Activated effector memory CD4-positive, alpha-beta T cell treated with anti-CD3 and anti-CD28 coated beads, Interleukin-2, amount 50 U/mL, for 16 hours (primary cell): Measurements from ENCODE around the gene PSMB7.

Source experiments
- DNase-seq: peaks from one replicate; pipeline ENCODE4 v3.0.0-alpha.2; 2020

PSMB7 gene

DNA sequence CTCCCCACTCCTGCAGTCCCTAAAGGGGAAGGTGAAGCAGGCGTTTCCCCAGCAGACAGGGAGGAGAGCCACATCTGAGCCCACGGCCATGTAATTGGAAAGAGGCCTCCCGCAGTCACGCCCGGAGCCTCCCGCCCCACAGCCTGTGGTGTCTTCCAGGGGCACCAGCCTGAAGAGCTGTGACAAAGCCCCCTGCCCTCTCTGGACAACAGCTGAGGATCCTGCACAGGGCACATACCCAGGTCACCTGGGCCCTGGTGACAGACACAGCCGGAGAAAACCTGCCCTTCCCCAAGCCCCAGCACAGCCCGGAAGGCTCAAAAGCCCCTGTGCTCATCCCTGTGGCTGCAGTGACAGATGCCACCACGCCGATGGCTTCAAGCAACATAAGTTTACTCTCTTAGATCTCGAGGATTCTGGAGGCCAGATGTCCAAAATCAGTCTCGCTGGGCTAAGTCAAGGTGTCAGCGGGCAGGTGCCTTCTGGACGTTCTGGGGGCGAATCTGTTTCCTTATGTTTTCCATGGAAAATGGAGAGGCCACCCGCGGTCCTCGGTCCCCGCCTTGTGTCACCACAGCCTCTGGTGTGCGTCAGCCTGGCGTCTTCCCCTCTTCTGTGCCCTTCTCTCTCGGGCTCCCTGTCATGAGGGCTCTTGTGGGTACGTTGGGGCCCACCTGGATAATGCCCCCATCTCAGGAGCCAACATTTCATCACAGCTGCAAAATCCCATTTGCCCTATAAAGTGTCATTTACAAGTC is 71.5 kb downstream of the PSMB7 start:
- no peak for DNase-seq

DNA sequence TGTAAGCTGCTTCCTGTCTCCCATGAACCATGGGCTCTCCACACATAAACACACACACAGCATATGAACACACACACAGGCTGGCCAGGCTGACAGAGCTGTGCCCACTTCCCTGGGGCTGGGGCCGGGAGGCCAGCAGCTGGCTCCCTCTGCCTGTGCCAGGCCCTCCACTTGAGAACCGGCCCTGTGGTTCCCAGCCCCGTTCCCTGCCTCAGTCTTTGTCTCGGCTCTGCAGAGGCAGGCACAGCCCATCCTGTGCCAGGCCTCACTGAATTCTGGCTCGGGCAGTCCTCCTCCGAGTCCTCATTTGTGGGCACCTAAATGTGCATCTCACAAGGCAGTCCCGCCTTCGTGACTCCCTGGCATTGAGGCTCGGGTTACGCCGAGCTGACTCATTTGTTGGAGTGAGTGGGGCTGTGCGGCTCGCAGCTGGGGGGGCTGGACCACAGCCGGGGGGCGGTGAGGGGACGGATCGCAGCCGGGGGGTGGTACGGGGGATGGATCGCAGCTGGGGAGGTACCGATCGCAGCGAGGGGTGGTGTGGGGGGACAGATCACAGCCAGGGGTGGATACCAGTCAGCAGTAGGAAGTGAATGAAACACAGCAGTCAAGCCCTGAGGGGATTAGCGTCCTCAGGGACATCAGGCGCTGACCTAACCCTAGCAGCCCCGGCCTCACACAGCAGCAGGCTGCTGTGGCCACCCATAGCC is 72.3 kb downstream of the PSMB7 start:
- no peak for DNase-seq

DNA sequence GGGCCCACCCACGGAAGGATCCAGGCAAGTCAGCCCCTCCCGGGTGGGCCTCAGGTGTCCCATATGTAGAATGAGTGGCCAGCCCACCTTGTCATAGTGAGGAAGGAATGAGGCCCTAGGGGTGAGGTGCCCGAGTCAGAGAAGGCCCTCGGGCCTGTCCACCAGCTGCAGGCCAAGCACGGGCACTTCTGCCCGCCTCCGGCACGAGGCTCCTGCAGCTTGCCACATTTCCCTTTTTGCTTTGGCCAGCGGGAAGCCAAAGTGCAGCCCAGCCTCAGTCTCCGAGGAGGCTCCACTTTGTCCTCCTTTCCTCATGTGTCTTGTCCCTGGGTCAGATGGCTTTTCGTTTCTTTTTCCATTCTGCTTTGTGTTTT is 72.9 kb downstream of the PSMB7 start:
- DNase-seq = no peak

DNA sequence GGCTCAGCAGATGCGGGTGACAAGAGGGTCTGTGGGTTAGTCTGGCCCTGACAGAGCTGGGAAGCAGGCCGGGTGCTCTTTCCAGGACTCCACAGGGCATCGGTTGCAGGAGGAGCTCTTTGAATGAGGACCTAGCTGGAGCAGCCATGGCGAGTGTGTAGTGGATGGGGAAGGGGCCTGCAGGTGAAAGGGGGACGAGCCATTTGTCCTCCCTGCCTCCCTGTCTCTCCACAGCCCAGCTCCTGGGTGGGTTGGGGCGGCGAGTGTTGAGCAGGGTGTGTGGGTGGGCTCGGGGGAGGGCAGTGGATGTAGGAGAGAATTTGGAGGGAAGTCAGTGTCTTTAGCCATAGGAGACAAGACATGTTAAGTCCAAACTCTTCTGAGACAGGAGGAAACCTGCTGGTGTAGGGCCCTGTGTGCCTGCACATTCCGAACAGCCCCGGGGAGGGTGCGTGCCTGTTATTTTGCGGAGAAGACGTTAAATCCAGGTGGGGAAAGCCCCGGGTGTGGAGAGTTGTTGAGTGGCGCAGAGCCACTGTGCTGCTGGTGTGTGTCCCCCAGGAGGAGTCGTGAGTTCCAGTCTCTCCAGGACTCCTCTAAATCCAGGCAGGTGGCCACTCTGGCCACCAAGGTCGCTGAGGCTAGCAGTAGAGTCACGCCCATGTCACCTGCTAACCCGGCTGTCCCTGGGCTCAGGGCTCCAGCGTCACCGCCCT is 73.6 kb downstream of the PSMB7 start:
- DNase-seq = no peak

DNA sequence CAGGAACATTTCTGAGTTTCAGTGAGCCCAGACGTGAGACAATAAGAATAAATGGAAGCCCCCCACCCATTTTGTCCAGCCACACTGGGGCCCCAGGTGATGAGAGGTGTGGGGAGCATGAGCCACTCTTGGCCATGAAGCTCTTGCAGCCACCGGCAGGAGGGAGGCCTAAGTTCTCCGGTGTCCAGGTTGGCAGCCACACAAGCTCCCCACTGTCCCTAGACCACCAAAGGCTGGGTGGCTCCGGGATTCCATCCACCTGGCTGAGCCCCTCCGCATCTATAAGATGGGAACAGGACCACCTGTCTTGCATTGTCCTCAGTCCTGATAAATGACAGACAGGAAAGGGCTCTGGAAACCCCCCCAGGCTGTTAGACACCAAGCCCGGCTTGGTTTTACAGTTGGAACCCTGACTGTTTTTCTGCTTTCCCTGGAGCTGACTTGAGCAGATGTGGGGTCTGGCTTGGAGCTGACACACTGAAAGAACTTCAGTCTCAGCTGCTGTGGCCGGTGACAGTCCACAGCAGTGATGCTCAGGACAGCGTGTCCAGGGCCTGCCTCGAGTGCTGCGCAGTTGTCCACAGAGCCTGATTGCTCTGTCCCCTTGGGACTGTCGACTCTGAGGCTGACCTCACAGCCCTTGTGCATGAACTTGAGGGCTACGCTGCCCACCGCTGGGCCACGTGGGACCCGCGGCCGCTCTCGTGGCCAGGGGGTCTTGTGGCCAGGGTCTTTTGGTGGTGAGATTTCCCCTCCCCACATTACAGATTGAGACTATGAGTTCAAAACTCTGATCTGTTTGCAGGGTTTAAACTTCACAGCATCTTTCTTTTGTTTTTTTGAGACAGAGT is 74.8 kb downstream of the PSMB7 start:
- no peak for DNase-seq

DNA sequence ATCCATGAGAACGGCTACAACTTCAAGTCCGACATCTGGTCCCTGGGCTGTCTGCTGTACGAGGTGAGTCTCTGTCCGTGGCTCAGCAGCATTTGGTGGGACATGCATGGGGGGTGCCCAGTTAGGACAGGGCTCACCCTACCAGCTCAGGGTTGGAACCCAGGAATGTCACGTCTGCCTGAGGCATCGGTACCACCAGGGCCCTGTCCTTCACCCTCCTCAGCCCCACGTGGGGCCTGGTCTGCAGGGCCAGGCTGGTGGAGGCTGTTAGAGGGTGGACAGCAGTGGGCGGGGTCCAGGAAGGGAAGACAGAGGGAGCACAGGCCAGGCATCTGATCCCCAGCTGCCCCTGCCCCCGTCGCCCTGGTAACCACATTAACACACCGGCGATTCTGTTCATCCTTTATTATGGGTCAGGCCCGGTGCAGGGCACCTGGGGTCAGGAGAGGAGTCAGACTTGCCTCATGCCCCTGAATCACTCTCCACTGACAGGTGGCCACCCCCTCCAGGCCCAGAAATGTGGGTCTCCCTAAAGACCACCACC is 75.6 kb downstream of the PSMB7 start:
- no peak for DNase-seq

DNA sequence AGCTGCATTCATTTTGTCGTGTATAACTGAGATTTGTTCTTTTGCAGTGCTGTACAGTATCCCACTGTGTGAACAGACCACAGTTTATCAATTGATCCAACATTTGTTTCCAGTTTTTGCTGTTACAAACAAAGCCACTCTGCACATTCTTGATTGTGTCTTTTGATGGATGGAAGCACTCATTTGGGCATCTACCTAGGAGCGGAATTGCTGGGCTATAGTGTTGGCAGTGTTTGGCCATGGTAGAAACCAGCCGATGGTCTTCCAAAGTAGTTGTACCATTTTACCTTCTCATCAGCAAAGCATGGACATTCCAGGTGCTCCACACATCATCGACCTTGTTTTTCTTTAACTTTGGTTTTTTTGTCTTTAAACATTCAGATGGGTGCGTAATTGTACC is 77.7 kb downstream of the PSMB7 start:
- no peak for DNase-seq

DNA sequence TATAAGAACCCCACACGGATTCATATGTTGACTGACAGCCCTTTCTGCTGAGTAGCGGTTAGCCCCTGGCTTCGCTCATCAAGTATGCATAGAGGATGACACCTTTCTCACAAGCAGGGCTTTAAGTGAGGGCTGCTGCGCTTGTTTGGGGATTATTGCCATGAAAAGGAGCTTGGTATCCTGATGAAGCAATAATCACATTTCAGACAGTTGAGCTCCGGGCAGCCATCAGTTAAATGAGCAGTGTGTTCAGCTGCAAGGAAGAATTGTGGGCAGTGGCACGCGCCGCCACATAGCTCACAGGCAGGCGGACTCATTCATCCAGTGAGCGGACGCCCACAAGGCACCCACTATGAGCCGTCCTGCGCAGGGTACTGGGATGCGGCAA is 79.9 kb downstream of the PSMB7 start:
- DNase-seq = no peak

DNA sequence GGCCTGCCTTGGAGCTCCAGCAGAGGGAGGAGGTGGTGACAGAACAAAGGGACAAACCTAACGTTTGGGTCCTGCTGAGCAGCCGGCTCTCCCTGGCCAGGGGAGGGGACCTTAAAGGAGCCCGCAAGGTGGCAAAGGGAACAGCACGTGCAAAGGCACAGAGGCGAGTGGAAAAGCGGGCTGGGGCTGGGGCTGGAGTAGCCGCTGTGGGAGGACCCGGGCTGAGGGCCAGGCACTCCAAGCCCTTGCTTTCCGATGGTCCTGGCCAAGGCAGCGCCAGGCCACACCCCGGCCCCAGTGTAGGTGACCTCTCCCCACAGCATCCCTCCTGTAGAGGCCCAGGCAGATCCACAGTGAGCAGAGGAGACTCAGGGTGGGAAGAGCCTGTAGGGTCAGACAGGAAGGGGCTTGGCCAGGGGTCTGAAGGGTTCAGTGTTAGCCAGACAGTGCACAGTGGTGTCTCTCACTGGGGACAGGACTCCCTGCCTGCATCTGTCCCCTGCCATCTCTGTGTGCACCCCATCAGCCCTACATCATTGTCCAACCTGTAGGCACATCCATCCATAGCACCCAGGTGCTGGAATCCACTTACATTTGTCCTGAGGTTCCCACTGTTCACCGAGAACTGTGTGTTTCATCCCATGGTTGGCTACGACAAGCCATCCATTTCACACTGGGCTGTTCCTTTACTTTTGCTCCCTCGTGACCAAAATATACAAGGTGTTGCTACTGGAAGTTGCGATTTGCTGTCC is 80.5 kb downstream of the PSMB7 start:
- DNase-seq = no peak

DNA sequence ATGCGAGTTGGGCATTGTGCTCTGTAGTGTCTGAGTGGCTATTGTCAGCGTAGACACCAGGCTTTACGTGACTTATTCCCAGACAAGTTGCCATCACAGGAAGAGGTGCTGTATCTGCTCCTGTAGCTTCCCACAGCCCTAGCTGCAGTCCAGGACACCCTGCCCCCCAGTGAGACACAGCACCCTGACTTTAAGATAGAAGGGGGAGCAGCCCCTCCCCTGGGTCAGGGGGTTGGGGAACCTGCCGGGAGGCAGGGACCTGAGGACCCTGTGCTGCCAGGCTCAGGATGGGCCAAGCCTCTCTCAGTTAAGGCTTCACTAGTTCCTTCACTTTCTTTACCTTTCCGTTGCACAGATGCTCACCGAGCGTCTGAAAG is 82.1 kb downstream of the PSMB7 start:
- no peak for DNase-seq

DNA sequence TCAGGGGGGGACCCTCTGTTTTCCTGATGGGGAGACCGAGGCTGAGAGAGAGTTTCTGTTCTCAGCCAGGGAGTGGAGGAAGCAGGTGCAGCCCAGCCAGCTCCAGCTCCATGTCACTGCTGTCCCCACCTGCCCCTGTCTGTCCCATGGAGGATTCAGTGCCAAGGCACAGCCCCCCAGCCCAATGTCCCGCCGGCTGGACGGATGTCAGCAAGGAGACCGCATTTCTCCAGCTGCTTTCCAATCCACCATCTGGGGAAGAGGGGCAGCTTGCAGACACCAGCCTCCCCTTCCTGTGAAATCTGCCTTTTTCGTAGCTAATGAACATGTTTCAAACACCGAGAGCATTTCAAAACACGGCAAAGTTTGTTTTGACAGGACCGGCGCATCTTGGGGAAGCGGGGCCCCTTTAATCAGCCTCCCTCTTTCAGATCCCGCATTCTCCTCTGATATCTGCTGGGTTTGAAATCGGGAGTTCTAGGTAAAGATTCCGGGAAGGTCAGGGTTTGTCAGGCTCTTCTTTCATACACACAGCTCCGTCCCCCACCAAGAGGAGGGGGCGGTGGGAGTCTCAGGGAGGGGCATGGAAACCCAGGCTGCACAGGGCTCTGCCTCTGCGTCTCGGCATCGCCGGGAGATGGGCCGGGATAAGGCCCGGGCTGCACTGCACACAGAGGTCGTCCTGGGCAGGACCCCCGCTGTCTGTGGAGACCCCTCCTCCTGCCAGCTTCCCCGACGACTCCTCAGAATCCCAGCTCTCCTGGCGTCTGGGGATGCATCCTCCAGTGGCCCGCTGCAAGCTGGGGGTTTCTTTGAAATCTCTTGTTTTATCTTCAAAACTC is 82.7 kb downstream of the PSMB7 start:
- DNase-seq = no peak

DNA sequence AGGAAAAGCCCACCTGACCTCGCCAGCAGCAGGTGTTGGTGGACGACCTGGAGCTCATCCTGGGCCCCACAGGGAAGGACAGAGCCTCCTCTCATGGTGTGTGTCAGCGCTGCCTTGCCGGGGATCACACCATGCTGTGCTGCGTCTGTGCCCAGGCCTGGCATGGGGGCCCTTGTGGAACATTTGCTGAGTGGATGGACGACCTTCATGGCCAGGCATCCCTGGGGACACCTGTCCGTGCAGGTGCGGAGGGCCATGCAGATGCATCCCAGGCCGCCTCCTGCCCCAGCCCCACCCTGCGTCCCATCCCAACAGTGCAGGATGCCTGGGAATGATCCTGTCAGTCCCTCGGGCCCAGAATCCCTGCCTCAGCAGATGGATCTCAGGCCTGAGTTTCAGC is 83.7 kb downstream of the PSMB7 start:
- DNase-seq = no peak

DNA sequence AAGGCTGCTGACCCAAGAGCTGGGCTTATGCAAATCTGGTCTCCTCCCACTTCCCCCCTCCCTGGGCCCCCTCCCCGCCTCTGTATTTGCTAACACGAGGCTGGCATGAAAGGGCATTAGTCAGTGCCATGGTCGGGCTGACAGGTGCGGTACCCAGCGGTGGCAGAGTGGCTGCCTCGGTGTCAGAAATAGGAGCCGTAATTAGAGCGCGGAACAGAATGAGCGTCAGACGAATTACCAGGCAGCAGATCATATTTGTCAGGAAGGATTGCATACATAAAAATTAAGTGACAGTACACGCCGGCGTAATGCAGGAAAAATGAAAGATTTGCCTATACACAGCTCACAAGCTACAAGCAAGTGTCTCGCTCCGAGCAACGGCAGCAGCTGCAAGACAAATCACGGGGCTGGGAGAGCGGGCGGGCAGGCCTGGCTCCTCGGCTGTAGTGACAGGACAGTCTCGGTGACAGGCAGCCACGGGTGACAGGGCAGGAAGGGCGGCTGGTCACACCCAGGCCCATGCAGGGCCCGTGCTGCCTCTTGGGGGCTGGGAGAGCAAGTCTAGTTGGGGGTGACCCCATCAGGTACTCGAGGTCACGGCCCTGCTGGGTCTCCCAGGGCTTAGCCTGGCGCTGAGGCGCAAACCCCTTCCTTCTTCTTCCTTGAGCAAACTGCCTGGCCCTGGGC is 85.1 kb downstream of the PSMB7 start:
- DNase-seq = no peak

DNA sequence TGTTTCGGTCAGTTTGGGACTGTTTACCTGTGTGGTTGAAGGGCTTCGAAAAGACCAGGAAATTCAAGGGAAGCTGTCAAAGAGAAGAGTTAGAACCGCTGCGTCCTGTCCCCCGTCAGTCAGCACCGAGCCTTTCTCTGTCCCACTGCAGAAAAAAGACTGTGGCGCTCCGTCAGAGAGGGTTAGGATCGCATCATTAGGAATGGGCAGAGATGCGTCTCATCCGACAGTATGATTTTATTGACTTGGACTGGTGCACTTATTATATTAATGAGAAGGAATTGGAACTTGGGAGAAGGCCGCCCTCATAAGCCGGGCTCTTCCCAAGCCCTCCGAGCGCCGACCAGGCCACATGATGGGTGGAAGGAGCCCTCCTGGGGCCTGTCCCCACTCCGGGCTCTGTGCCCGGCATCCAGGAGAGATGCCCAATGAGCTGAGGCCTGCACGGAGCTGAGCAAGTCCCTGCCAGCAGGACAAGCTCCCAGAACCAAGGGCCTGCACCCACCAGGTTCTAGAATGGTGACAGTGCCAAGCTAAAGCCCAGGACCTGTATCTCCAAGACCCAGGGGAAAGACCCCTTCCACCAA is 85.9 kb downstream of the PSMB7 start:
- DNase-seq = no peak

DNA sequence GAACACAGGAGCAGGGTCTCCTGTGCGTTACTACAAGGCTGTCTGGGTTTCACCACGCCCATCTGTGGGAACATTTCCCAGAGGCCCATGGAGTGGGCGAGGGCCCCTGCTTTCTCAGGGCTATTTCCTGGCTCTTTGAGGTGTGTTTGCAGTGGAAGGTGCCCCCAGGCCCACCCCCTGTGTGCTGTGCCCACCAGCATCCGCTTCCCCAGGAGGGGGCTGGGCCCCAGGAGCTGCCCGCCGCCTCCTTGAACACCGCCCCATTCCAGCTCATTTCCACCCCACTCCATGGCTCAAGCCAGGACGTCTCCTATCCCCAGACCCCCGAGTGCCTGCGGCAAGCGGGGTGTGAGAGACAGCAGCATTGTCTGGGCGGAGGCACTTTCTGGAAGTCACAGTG is 87.0 kb downstream of the PSMB7 start:
- DNase-seq = no peak

DNA sequence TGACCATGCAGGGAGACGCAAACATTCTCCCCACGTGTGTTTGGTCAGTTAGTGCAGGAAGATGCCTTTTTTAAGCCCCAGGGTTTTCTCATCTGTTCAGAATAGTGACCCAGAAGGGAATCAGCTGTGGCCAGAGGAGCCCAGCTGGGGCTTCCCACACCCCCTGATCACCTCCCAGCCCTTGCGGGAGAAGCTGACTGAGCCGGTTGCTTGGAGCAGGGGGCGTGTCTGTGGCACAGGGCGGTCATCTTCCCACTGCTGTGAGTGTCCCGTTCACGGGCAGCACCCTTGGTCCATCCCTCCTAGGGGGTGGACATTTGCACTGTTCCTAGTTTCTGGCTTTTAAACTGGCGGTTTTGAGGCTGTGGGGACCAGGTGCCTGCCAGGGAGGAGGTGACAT is 87.8 kb downstream of the PSMB7 start:
- DNase-seq = no peak

DNA sequence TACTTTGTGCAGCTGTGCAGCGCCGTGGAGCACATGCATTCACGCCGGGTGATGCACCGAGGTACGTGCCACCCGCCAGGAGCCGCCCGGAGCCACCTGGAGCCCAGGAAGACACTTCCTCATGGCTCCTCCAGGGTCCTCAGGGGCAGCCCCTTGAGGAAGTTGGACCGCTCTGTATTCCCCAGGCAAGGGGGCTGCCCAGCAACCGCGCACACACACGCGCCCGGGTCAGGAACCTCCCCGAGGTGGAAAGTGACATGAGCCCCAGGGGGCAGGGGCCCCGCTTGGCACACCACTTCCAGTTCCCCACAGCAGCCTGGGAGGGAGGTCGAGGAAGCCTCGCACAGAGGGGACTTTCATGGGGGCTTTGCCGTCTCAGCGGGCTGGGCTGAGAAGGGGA is 88.9 kb downstream of the PSMB7 start:
- no peak for DNase-seq

DNA sequence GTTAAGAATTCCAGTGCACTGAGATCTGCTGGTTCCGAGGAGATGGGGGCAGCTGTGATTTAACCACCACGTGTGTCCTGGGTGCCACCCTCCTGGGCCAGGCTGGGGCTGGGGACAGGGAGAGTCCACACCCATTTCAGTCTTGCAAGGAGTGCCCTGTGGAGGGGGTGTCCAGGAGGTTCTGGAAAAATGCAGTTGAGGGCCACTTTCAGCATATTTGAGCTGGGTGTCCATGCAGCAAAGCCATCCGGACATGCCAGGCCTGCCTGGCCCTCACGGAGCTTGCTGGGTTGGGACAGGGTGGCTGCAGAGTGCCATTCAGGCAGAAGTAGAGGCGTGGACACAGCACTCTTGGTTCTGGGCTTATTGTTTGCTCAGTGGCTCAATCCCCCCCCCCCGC is 89.4 kb downstream of the PSMB7 start:
- no peak for DNase-seq

DNA sequence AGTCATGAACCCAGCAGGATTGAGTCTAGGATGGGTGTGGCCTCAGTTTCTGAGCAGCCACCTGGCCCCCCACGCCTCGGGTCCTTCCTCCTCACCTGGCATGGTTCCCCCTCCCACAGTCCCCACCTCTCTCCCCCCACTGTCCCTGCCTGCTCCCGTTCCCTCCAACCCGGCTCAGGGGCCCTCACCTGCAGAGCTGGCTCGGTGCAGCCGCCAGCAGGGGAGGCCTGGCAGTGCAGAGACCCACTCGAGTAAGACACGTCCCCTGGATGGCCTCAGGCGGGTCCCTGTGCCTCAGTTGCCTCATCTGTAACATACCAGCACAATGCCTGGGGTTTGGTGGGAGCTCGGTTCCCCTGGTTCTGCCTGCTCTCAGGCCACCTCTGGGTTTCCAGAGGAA is 91.3 kb downstream of the PSMB7 start:
- DNase-seq = no peak
